SK-N-MC (cell line): Measurements from ENCODE around the gene NPTN.

Experiments used
- DNase-seq: peaks from one replicate; pipeline ENCODE4 v3.0.0-alpha.2; 2011; ENCODE audit warnings: low read depth, low spot score
- H3K27ac ChIP-seq: fragments of 200-600 bp; sonication (generic); 2 replicates; pipeline ENCODE4 v1.5.1; 2016; ENCODE audit warnings: mixed run types
- H3K36me3 ChIP-seq: fragments of 200-600 bp; sonication (generic); 2 replicates; pipeline ENCODE4 v1.6.1; 2017; ENCODE audit warnings: antibody characterized with exemption, low read length, mixed read lengths; ENCODE audit not compliant: insufficient read depth
- H3K4me3 ChIP-seq: fragments of 200-600 bp; sonication (generic); 2 replicates; pipeline ENCODE4 v1.5.1; 2016
- H3K9ac ChIP-seq: fragments of 200-600 bp; sonication (generic); 2 replicates; pipeline ENCODE4 v1.8.0; 2017; ENCODE audit warnings: mixed run types, mixed read lengths; ENCODE audit not compliant: insufficient read length
- H3K9me3 ChIP-seq: fragments of 200-600 bp; sonication (generic); 2 replicates; pipeline ENCODE4 v1.6.1; 2017; ENCODE audit warnings: low read depth, mild to moderate bottlenecking, antibody characterized with exemption, low read length, moderate library complexity, mixed read lengths
- EZH2 ChIP-seq: fragments of 200-600 bp; sonication (generic); IDR thresholded peaks from one replicate; pipeline ENCODE4 v1.6.1; 2017; ENCODE audit warnings: antibody characterized with exemption
- FOXP2 ChIP-seq: optimal IDR thresholded peaks from 2 replicates; pipeline ENCODE3; 2011; ENCODE audit warnings: mild to moderate bottlenecking, moderate library complexity; ENCODE audit not compliant: insufficient read depth; ENCODE audit errors: extremely low read length, control extremely low read depth
- POLR2AphosphoS5 ChIP-seq: IDR thresholded peaks from 2 replicates; pipeline ENCODE4 v1.6.1; 2012; ENCODE audit warnings: mild to moderate bottlenecking, low read depth, low read length, borderline replicate concordance

The NPTN gene

DNA sequence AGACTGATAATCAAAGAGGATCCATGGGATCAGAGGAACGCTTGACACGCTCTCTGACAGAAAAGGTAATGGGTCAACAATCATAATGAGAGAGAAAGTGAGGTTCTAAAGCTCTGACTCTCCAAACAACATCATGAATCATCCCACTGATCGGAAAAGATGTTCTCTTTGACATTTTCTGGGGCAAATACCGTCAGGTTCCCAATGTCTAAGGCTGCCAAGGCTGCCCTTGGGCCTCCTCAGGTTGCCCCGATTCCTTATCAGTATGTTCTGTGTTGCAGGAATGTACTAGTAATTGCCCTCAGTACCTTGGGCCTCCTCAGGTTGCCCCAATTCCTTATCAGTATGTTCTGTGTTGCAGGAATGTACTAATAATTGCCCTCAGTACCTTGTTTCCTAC lies 60.9 kb downstream of the NPTN start:
- Histone ChIP-seq H3K9me3 (no peaks in the 10 kb centered on the region), H3K36me3 (peaks cover 49% of the 10 kb centered on the region), H3K4me3 (no peak overlapping the region), H3K27ac (no peak overlapping the region), H3K9ac (no peak overlapping the region)
- TF ChIP-seq FOXP2 (no peak), EZH2 (no peak), POLR2AphosphoS5 (no peak)
- no peak for DNase-seq

DNA sequence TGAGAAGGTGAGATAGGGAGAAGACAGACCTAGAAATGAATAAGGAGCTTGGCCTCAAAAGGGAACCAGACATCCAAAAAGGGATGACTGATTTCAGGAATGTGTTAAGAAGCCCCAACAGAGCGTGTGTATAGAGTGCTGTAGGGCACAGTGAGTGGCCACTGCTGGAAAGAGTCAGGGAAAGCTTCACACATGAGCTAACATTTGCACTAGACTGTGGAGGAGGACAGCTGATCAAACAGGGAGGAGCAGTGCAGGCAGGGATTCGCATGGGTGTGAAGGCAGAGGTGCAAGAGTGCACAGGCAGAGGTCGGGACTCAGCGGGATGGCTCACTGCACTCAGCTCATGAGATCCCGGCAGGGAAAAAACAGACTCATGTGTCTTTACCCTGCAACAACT lies 61.8 kb downstream of the NPTN start:
- Histone ChIP-seq H3K9ac (no peak overlapping the region), H3K36me3 (peaks cover 49% of the 10 kb centered on the region), H3K4me3 (no peak overlapping the region), H3K27ac (no peak overlapping the region), H3K9me3 (no peaks in the 10 kb centered on the region)
- TF ChIP-seq FOXP2: no peak
- TF ChIP-seq POLR2AphosphoS5: no peak
- TF ChIP-seq EZH2: no peak
- no peak for DNase-seq

DNA sequence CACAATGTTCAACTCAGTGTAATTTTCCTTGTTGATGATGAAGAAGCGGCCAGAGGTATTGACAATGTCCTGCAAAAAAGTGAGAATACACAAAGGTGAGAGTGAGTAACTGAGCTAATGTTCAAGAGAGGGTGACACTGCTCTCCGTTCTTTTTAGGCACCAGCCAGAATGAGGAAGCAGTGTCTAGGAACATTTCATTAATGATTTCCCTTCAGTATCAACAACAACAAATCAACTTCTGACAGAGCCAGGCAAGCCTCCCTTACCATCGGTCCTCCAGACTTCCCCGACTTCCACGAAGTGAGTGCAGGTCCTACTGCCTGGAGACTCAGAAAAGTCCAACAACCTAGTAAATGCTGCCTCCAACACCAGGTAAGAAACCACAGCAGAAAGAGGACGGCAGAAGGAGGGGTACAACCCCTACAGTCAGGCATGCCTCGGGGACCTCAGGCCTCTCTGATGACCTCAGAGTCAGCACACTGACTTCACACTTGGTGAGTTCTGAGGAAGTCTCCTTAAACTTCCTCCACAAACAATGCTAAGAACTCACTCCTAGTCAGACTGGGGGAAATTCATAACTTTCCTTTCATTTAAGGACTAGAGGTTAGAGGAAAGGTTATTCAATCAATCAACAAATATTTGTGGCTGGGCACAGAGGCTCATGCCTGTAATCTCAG lies 62.7 kb downstream of the NPTN start:
- Histone ChIP-seq H3K9ac (no peak overlapping the region), H3K9me3 (no peaks in the 10 kb centered on the region), H3K4me3 (no peak overlapping the region), H3K36me3 (peaks cover 46% of the 10 kb centered on the region), H3K27ac (no peak overlapping the region)
- DNase-seq: no peak
- TF ChIP-seq EZH2 (no peak), POLR2AphosphoS5 (no peak), FOXP2 (no peak)

DNA sequence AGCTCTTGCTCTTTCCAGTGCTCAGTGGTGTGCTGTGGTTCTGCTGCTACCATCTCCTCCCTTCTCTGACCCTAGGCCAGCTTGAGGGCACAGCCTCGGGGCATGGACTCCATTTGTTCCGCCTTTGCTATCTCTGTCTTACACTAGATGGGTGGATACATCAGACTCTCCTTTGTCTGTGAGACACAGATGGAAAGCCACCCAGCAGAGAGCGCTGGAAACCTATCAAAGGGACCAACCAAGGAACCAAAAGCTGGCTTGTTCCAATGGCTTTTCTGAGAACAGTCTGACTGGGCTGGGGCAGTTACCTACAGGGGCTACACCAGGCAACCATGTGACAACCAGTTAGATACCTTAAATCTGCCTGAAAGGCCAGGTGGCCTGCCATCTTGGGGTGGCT lies 63.8 kb downstream of the NPTN start:
- Histone ChIP-seq H3K9me3 (no peaks in the 10 kb centered on the region), H3K9ac (no peak overlapping the region), H3K27ac (no peak overlapping the region), H3K36me3 (peaks cover 48% of the 10 kb centered on the region), H3K4me3 (no peak overlapping the region)
- no peak for TF ChIP-seq EZH2
- TF ChIP-seq POLR2AphosphoS5: no peak
- no peak for TF ChIP-seq FOXP2
- no peak for DNase-seq

DNA sequence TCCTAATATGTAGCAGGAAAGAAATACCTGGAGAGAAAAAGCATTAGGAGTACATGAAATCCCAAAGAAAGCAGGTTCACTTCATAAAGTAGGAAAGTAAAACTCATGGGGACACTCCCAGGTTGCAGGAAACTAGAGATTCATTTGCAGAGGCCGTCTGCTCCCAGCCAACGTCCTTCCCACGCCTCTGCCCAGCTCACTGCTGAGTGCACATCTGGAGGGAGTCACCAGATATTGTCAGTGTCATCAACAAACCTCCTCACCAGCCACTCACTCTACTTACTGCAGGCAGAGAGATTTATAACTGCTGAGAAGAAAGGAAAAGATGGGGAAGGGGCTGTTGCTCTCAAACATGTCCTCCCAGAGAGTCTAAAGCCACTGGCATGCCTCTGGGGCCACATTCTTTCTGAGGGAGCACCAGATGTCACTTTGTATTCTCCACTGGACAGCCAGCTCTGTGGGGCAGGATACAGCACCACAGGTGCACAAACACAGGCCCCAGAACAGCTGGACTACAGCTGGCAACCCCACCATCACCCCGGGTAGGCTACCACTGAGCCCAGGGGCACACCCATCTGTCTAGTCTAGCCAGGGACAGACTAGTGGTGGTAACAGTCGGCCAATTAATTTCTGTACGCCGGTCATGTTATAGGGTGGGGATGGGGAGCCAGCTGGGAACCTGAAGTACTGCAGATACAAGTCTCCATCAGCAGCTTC lies 64.5 kb downstream of the NPTN start:
- no peak overlapping the region for H3K27ac ChIP-seq
- H3K36me3 ChIP-seq: peaks cover 43% of the 10 kb centered on the region; the same call in 1 of the 2 replicates
- H3K9ac ChIP-seq: no peak overlapping the region
- DNase-seq: no peak
- H3K9me3 ChIP-seq: no peaks in the 10 kb centered on the region
- TF ChIP-seq POLR2AphosphoS5 (no peak), FOXP2 (no peak), EZH2 (no peak)
- H3K4me3 ChIP-seq: no peak overlapping the region

DNA sequence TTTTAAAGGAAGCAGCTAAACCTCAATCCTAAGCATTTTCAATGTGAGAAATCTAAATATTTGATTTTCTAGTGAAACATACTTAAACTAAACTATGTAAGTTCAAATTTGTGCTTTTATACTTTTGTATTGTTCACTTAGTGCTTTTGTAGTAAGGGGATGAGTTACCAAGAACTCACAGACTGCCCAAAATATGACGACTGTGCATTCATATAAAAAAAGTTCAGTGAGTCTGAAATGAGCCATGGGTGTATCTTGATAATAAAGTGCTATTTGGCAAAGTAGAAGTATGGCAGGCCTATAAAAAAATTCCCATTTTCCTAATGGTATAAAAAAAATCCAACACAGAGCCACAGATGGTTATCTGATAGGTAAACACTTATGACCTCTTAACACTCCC lies 66.2 kb downstream of the NPTN start:
- no peak for DNase-seq
- H3K4me3 ChIP-seq: no peak overlapping the region
- no peak overlapping the region for H3K27ac ChIP-seq
- H3K9me3 ChIP-seq: no peaks in the 10 kb centered on the region
- H3K9ac ChIP-seq: no peak overlapping the region
- TF ChIP-seq EZH2 (no peak), FOXP2 (no peak), POLR2AphosphoS5 (no peak)
- peaks cover 35% of the 10 kb centered on the region for H3K36me3 ChIP-seq

DNA sequence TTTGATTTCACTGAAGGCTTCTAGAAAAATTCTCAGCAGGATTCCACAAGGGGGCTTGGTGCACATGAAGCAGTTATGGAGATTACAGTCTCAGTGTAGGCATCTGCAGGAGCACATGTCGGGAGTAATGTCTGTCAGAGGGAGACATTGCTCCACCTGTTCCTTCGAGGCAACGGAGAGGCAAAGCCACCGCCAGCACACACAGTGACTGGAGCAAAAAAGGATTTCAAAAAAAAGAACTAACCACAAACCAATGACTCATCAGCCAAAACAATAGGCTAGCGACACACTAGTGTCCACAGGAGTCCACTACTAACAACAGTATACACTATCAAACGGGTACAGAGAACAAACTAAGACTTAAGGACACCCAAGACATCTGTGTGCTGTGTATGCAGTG lies 68.9 kb downstream of the NPTN start:
- Histone ChIP-seq H3K9ac (no peak overlapping the region), H3K4me3 (no peak overlapping the region), H3K9me3 (no peaks in the 10 kb centered on the region), H3K27ac (no peak overlapping the region), H3K36me3 (peaks cover 38% of the 10 kb centered on the region)
- TF ChIP-seq POLR2AphosphoS5 (no peak), EZH2 (no peak), FOXP2 (no peak)
- DNase-seq: no peak

DNA sequence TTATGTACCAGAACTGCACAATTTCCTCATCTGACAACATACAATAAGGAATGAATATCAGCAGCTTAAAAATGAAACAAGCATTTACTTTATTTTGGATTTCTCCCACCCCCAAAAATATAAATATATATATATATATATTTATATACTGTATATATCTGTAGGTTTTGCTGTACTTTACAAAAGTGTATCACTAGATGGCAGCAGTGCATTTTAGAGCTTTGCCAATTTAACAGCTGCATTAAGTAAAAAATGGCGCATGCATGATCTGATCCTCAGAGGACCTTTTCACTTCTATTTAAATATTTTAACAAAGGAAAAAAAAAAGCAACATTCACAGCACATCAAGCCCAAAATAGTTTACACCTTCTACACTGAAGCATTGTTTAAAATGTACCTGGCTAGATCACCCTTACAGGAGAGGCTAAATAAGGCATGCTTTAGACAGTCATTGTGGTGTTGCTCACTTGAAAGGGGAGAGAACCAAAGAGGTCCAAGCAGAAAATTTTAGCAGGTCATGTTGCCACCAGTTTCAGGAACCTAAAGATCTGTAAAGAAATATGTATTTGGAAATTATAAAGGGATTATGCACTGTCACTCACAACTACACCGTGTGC lies 72.6 kb downstream of the NPTN start:
- TF ChIP-seq FOXP2: no peak
- Histone ChIP-seq H3K9me3 (no peaks in the 10 kb centered on the region), H3K36me3 (peaks cover 43% of the 10 kb centered on the region), H3K9ac (no peak overlapping the region), H3K27ac (no peak overlapping the region), H3K4me3 (no peak overlapping the region)
- DNase-seq: peak; percentile 80
